HG03039 (cell line): ENCODE results near the gene MGMT.

Experiments
- ATAC-seq: cut with Tn5 transposase; IDR thresholded peaks from one replicate; pipeline ENCODE4 v1.9.1; 2021; ENCODE audit warnings: mild to moderate bottlenecking, moderate library complexity; ENCODE audit not compliant: unreplicated experiment

Gene MGMT

GRCh38 chr10:129615921-129616525, 149.0 kb downstream of the MGMT start:
- ATAC-seq: no peak

- ATAC-seq: no peak
Observed at GRCh38 chr10:129617768-129618167, 150.7 kb downstream of the MGMT start.

GRCh38 chr10:129621062-129621461, 154.0 kb downstream of the MGMT start:
- ATAC-seq: no peak

GRCh38 chr10:129621693-129622092, 154.7 kb downstream of the MGMT start:
- no peak for ATAC-seq

GRCh38 chr10:129622291-129622690, 155.2 kb downstream of the MGMT start:
- no peak for ATAC-seq

GRCh38 chr10:129622736-129623135, 155.7 kb downstream of the MGMT start:
- no peak for ATAC-seq

- ATAC-seq: no peak
Observed at GRCh38 chr10:129624526-129624925, 157.5 kb downstream of the MGMT start.

- no peak for ATAC-seq
Observed at GRCh38 chr10:129626309-129626708, 159.3 kb downstream of the MGMT start.

GRCh38 chr10:129626796-129627435, 159.9 kb downstream of the MGMT start:
- ATAC-seq: no peak

- ATAC-seq: no peak
Observed at GRCh38 chr10:129627442-129627841, 160.4 kb downstream of the MGMT start.

GRCh38 chr10:129628823-129629222, 161.8 kb downstream of the MGMT start:
- no peak for ATAC-seq

- no peak for ATAC-seq
Observed at GRCh38 chr10:129629911-129630310, 162.9 kb downstream of the MGMT start.

- no peak for ATAC-seq
Observed at GRCh38 chr10:129631006-129631405, 164.0 kb downstream of the MGMT start.

- no peak for ATAC-seq
Observed at GRCh38 chr10:129631870-129632623, 165.0 kb downstream of the MGMT start.

GRCh38 chr10:129637010-129637409, 170.0 kb downstream of the MGMT start:
- ATAC-seq: no peak

- ATAC-seq: no peak
Observed at GRCh38 chr10:129637846-129638245, 170.8 kb downstream of the MGMT start.

- ATAC-seq: no peak
Observed at GRCh38 chr10:129641351-129641750, 174.3 kb downstream of the MGMT start.

GRCh38 chr10:129641982-129642381, 174.9 kb downstream of the MGMT start:
- no peak for ATAC-seq

- ATAC-seq: no peak
Observed at GRCh38 chr10:129642427-129642826, 175.4 kb downstream of the MGMT start.

- no peak for ATAC-seq
Observed at GRCh38 chr10:129643266-129643665, 176.2 kb downstream of the MGMT start.

GRCh38 chr10:129645487-129645886, 178.4 kb downstream of the MGMT start:
- no peak for ATAC-seq

GRCh38 chr10:129646973-129647372, 179.9 kb downstream of the MGMT start:
- ATAC-seq: no peak
